ENCODE data around the gene PPP1R14C.

PPP1R14C gene

DNA sequence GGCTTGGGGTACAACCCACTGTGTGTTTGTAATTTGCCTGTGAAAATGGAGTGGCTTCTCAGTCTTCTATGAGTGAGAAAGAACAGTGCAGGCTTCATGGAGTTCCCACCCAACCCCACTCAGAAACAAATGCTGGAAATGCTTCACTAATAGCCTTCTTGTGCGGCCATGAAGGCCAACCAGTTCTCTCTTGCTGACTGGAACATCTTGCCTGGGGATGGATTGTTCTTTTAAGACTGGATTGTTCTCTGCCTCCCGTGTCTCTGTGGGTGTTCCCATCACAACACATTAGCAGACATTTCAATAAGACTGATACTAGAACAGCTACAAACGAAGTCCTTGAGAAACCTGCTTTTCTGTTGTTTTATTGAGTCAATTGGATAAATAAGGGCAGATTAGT lies 110.6 kb downstream of the PPP1R14C start:
- no peak for DNase-seq

DNA sequence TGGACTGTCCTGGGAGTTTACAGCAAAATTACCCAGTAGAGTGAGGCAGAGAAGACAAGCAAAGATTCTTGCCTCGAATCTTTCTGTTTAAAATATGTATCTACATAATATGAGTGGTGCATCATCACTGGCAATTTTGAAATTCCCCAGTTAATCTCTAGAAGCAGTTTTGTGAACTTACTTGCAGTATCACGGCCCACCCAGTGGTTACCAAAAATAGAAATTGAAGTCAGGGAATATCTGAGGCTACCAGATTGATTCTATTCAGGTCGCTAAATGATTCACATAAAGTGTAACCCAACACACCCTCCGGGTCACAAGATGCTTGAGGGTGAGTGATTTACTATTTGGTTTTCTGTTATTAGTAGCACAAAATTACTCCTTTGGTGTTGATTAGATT lies 111.9 kb downstream of the PPP1R14C start:
- DNase-seq, result no peak

DNA sequence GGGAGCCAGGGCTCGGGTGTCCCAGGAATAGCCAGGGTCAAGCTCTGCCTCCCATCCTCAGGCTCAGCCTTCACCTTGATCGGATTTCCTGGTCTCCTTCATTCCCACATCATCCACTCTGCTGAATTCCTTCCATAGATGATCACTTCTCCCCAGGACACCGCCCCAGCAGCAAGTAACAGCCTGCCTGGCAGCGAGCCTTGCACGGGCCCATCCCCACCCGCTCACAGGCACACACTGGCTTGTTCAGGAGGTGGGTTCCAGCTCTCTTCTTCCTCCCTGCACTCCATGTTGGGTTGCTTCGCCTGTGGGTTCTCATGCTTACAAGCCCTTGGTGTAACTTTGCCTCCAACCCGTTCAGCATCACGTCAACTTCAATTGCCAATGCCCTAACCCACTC lies 113.0 kb downstream of the PPP1R14C start:
- no peak for DNase-seq

GRCh38 chr6:150256618-150257272 lies 113.9 kb downstream of the PPP1R14C start:
- DNase-seq, result no peak

DNA sequence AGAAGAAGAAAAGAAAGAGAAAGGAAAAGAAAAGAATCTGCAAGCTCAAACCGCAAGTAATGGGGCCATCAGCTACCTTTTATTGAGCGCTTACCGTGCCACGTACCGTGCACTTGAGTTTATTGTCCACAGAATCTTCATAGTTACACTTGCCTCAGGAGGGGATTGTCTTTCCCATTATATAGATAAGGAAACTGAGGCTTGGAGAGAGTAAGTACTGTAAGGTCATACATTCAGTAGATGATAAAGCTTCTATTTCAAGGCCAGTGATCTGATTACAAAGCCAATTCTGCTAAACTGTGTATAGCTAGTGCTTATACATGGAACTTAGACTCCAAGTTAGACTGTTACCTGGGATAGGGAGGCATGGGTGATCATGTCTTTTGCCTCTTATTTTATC lies 115.5 kb downstream of the PPP1R14C start:
- no peak for DNase-seq

- DNase-seq, result no peak
These were observed 118.1 kb downstream of the PPP1R14C start for GRCh38 chr6:150260931-150261330.

GRCh38 chr6:150261997-150262697 lies 119.3 kb downstream of the PPP1R14C start:
- DNase-seq, result no peak

GRCh38 chr6:150263765-150264404 lies 121.0 kb downstream of the PPP1R14C start:
- no peak for DNase-seq

- no peak for DNase-seq
These were observed 123.5 kb downstream of the PPP1R14C start for GRCh38 chr6:150266309-150266708.

DNA sequence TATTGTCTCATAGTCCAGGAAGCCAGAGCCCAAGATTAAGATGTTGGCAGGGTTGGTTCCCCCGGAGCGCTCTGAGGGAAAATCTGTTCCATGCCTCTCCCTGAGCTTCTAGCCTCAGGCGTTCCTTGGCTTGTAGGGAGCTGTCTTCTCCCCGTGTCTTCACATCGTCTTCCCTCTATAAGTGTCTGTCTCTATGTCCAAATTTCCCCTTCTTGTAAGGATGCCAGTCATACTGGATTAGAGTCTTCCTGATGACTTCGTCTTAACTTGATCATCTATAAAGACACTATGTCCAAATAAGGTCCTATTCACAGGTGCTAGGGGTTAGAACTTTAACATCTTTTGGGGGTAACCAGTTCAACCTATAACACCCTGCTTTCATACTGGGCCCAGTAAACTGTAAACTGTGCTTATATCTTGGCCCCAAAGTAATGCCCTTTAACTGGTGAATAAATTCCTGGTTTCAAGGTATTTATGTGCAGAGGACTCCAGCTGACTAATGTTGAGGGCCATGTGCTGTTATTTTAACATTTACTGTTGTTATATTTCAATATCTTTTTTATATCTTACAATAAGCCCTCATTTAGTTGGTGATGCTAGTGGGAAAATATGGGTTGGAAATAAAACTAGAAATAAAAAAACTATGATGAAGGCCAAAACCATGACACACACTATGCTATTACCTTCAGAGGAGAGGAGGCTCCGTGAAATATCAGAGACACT lies 124.3 kb downstream of the PPP1R14C start:
- no peak for DNase-seq

GRCh38 chr6:150267686-150268561 lies 125.1 kb downstream of the PPP1R14C start:
- no peak for DNase-seq

DNA sequence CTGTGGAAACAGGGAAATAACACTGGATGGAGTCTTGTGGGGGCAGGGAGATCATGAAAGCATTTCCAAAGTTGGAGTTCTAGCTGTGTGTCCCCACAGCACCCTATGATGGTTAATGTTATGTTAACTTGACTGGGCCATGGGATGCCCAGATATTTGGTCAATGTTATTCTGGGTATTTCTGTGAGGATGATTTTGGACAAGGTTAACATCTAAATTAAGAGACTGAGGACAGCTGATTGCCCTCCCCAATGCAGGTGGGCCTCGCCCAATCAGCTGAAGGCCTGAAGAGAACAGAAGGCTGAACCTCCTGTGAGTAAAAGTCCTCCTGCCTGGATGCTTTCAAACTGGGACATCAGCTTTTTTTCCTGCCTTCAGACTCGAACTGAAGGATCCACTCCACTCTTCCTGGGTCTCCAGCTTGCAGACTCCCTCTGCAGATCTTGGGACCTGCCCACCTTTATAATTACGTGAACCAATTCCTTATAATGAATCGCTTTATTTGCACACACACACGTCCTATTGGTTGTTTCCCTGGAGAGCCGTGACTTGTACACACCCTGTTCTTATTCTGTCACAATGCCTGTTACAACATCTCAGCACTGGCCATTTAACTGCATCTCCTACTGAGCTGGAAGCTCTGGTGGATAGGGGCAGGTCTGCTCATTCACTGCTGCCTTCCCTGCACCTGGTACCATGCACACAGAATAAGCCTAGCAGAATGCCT lies 126.4 kb downstream of the PPP1R14C start:
- DNase-seq, result no peak

DNA sequence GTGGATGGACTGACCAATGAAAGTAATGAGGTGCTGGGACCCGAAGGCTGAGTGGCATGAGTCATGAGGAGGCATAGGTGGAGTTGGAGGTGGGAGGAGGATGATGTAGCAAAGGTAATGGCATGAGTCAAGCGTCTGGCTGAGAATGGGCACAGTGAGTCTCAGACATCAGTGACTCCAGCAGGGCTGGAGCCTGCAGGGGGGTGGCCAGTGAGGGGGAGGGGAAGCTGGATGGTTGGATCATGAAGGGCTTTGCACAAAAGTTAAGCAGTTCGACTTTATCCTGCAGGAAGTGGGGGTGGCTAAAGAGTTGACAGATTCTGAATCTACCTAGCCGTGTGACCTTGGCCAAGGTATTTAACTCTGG lies 127.0 kb downstream of the PPP1R14C start:
- DNase-seq, result no peak

DNA sequence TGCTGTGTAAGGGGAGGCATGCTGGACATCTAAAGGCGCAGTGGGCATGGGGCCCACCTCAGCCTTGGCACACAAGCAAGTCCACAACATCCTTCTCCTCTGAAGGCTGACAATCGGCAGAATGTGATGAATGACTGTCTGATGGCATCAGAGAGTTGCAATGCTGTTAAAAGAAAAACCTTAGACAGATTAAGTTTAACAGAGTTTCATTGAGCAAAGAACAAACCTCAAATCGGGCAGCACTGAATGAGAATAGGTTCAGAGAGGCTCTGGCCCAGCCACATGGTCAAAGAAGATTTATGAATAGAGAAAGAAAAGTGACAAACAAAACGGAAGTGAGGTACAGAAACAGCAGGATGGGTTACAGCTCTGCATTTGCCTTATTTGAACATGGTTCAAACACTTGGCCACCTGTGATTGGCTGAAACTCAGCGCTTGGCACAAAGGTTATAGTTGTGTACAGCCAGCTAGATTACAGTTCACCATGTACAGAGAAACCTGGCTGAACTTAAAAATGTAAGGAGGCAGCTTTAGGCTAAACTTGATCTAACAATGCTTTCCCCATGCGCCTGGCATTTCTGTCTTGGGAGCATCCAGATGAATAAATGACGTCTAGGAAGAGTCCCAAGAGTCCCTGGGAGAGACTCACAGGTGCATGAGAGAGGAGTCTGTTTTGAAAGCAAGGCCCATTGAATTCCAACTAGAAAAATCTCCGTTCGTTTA lies 127.6 kb downstream of the PPP1R14C start:
- DNase-seq, result no peak

GRCh38 chr6:150271172-150271500 lies 128.3 kb downstream of the PPP1R14C start:
- DNase-seq, result no peak

DNA sequence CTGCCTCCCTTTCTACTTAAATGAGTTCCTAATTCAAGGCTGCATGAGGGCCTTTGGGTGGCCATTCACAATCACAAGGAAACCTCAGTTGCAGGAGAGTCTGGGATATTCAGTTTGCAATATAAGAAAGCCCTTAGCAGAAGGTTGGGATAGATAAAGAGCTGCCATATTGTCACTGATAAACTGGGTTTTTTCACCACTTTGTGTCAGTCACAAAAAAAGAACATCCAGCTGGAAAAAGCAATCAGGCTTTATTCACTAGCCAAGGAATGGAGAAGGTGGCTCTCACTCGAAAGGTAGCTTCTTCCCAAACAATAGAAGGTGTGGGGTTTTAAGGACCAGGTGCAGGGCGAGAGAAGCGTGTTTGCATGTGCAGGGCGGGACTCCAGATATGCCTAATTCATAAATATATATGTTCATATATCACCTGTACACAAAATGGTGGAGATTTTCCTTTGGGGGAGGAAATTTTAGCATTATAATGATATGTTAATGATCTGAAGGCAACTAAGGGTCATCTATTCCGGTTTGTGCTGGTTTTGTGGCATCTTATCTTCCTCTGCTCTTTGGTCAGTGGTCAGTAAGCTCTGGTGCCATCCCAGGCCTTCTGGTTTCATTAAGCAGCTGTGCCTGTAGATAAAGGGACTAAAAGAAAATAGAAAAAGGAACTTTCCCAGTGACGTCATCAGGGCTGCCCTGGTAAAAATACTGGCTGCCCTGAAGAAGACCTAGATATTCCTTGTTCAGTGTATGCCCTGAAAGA lies 128.8 kb downstream of the PPP1R14C start:
- no peak for DNase-seq

GRCh38 chr6:150272264-150272975 lies 129.6 kb downstream of the PPP1R14C start:
- no peak for DNase-seq

DNA sequence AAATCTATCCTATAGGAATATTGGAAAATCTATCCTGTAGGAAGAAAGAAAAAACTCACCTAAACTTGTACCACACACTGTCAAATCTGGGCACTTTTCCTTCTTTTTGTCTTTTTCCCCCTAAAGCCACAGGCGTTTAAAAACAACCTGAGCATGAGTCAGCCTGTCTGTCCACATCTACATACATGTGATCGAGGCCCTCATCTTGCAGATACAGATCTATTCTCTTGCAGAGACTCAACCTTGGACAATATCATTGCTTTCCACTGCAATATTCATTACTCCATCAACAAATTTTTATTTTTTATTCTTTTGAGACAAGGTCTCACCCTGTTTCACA lies 130.1 kb downstream of the PPP1R14C start:
- DNase-seq, result no peak

DNA sequence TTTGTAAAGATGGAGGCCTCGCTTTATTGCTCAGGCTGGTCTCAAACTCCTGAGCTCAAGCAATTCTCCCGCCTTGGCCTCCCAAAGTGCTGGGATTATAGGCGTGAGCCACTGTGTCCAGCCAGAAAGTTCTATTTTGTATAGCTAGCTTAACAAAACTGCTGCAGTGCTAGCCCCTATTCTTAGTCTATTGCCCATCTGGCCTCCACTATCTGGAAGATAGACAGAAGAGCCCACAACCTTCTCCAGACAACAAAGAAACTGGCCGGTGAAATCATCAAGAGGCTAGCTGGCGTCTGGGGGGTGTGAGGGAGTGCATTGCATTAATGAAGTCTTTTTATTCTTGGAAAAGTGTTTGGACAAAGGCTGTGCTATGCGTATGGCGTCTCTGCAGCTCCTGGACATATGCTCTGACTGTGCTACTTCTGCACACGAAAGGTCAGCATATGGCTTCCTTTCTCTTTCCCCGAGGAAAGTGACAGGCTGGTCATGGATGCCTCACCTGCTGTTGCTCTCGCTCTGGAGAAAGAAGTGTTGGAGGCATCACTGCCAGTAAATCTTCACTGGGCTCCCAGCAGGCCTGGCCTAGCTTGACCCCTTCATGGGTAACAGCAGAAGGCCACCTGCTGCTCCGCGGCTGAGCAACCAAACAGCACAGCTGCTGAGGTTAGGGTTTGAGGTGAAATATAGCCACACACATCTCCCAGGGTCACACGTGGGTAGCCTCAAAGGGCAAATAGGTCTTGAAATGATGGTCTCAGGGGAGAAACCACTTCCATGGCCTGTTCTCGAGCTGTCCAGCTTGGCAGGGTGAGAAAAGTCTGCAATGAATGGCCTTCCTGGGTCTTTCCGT lies 130.8 kb downstream of the PPP1R14C start:
- DNase-seq, result no peak

Data from NCI-H774 (cell line).